Measurements from ENCODE around the gene SMARCC1. TPM values are rescaled to one million over a fixed set of nuclear protein-coding genes. Genes with fewer than 3 reads are reported as not detected.

Gene SMARCC1
- total and polyA plus RNA-seq, 8 donors: 9.0 to 58.7 (median 44.2) TPM

GRCh38 chr3:47647550-47647949 is 134.1 kb downstream of the SMARCC1 start:
- Histone ChIP-seq H3K9me3 (no peaks in the 10 kb centered on the region), H3K27ac (no peak overlapping the region), H3K36me3 (peaks cover 0 to 6% (median 0%) of the 10 kb centered on the region in 3 donors), H3K4me1 (peaks cover 0 to 11% (median 8%) of the 10 kb centered on the region in 3 donors), H3K27me3 (no peaks in the 10 kb centered on the region), H3K4me3 (no peak overlapping the region)
- 68% methylated on average over 2 of the region's 2 CpGs for WGBS, 2 donors
- TF ChIP-seq CTCF (IDR thresholded peaks at IDR 0.05): no peak
- DNase-seq (no peak), FAIRE-seq (no peak), ATAC-seq (peak in 2 of 4 donors; percentile 18 to 51)
- intact Hi-C loops (cut with DNase I): no loop called here

- no peak for TF ChIP-seq CTCF (IDR thresholded peaks at IDR 0.05)
- no peak overlapping the region for H3K27ac ChIP-seq
- intact Hi-C loops (cut with DNase I): no loop called here
- DNase-seq: no peak
- no peak for FAIRE-seq
- no peaks in the 10 kb centered on the region for H3K9me3 ChIP-seq
- peaks cover 0 to 8% (median 8%) of the 10 kb centered on the region in 3 donors for H3K4me1 ChIP-seq
- no peaks in the 10 kb centered on the region for H3K27me3 ChIP-seq
- peaks cover 0 to 15% (median 0%) of the 10 kb centered on the region in 3 donors for H3K36me3 ChIP-seq
- ATAC-seq: no peak
- 76 to 87% methylated on average over 4 of the region's 4 CpGs for WGBS, 2 donors
- no peak overlapping the region for H3K4me3 ChIP-seq
Measured at GRCh38 chr3:47646362-47646761, 135.3 kb downstream of the SMARCC1 start.

- no peak for DNase-seq
- intact Hi-C loops (cut with DNase I): no loop called here
- 34 to 36% methylated on average over 2 of the region's 2 CpGs for WGBS, 2 donors
- H3K4me1 ChIP-seq: peaks cover 0 to 6% (median 4%) of the 10 kb centered on the region in 3 donors
- TF ChIP-seq CTCF (IDR thresholded peaks at IDR 0.05): no peak
- H3K27me3 ChIP-seq: no peaks in the 10 kb centered on the region
- no peak overlapping the region for H3K27ac ChIP-seq
- H3K9me3 ChIP-seq: no peaks in the 10 kb centered on the region
- no peak for FAIRE-seq
- H3K36me3 ChIP-seq: peaks cover 0 to 15% (median 0%) of the 10 kb centered on the region in 3 donors
- peak in 1 of 4 donors; percentile 48 for ATAC-seq
- H3K4me3 ChIP-seq: no peak overlapping the region
Measured at GRCh38 chr3:47645551-47645950, 136.1 kb downstream of the SMARCC1 start.

- no peaks in the 10 kb centered on the region for H3K9me3 ChIP-seq
- ATAC-seq (no peak), FAIRE-seq (no peak), DNase-seq (no peak)
- H3K36me3 ChIP-seq: peaks cover 0 to 19% (median 0%) of the 10 kb centered on the region in 3 donors
- H3K4me3 ChIP-seq: no peak overlapping the region
- peaks cover 0 to 3% (median 0%) of the 10 kb centered on the region in 3 donors for H3K4me1 ChIP-seq
- no peak for TF ChIP-seq CTCF (IDR thresholded peaks at IDR 0.05)
- H3K27ac ChIP-seq: no peak overlapping the region
- WGBS, 2 donors: 90 to 93% methylated on average over 6 of the region's 6 CpGs
- no peaks in the 10 kb centered on the region for H3K27me3 ChIP-seq
- intact Hi-C loops (cut with DNase I): no loop called here
Measured at GRCh38 chr3:47643092-47643491, 138.6 kb downstream of the SMARCC1 start.

GRCh38 chr3:47641739-47642138 is 140.0 kb downstream of the SMARCC1 start:
- 87 to 91% methylated on average over 7 of the region's 7 CpGs for WGBS, 2 donors
- TF ChIP-seq CTCF (IDR thresholded peaks at IDR 0.05): no peak
- no peaks in the 10 kb centered on the region for H3K4me1 ChIP-seq

More at GRCh38 chr3:47641739-47642138, 140.0 kb downstream of the SMARCC1 start:
- H3K36me3 ChIP-seq: peaks cover 0 to 29% (median 0%) of the 10 kb centered on the region in 3 donors
- H3K9me3 ChIP-seq: no peaks in the 10 kb centered on the region
- no peak overlapping the region for H3K27ac ChIP-seq
- FAIRE-seq (no peak), ATAC-seq (no peak), DNase-seq (no peak)
- intact Hi-C loops (cut with DNase I): no loop called here
- no peak overlapping the region for H3K4me3 ChIP-seq
- H3K27me3 ChIP-seq: no peaks in the 10 kb centered on the region
